Activated CD8-positive, alpha-beta memory T cell treated with anti-CD3 and anti-CD28 coated beads, Interleukin-2, amount 50 U/mL, for 48 hours (primary cell): Measurements from ENCODE around the gene PDCD1.

Experiments used
- DNase-seq: peaks from one replicate; pipeline ENCODE4 v3.0.0-alpha.2; 2020

The PDCD1 gene

GRCh38 chr2:241864168-241864849 lies 5.6 kb upstream of the PDCD1 start:
- no peak for DNase-seq

DNA sequence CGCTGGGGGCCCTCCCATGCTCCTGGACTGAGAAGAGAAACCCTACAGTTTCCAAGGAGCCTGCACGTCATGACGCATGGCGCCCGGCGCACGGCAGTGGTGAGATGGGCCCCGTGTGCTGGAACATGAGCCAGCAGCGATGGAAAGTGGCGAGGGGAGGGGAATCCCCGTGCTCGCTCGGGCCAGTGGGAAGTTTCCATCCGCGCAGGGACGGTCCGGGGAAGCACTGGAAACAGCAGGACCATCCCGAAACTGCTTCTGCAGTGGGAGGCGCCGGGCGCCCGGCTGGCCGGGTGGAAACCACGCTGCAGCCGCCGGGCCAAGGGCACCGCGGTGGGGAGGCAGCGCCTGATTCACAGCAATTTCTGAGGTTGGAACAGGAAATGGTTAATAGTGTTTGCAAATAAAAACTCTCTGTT lies 4.9 kb upstream of the PDCD1 start:
- peak; percentile 83 for DNase-seq

- no peak for DNase-seq
Measured at GRCh38 chr2:241862775-241863535, 4.3 kb upstream of the PDCD1 start.

GRCh38 chr2:241862093-241862492 lies 3.4 kb upstream of the PDCD1 start:
- DNase-seq: no peak

DNA sequence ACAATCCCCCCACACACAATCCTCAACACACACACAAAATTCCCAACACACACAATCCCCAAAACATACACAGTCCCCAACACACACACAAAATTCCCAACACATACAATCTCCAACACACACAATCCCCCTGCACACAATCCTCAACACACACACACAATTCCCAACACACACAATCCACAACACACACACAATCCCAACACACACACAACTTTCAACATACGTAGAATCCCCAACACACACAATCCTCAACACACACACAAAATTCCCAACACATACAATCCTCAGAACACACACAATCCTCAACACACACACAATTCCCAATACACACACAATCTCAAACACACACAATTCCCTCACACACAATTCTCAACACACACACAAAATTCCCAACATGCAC lies 2.6 kb upstream of the PDCD1 start:
- no peak for DNase-seq

GRCh38 chr2:241860184-241861078 lies 1.7 kb upstream of the PDCD1 start:
- peak; percentile 76 for DNase-seq

DNA sequence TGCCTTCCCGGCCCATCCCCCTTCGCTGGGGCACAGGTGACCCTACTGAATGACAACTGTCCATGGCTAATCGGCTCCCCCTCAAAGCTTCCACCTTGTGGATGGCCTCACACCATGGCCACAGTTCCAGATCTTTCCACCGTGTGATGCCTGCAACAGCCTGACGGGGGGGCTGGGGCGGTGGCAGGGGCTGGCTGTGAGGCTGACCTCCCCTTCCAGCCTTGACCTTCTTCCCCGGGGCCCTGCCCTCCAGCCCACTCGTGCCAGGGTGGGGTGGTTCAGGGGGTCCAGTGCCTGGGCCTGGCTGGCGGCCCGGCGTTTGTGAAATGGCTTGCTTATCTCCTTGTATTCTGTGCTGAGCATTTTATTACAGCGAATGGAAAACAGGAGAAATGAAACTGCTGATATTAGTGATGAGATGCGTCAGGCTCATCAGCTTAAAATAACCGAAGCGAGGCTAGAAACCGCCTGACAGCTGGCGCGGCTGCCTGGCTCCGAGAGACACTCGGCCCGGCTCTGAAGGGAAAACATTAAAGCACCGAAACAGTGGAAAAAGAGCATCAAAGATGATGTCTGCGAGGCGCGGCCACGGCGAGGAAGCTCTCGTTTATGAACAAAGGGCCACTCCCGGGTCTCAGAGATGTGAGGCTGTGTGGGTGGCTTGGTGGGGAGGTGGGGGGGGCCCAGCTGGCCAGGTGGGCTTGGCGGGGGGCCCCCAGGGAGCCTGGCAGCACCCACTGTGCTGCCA lies 916 bp upstream of the PDCD1 start:
- peak; percentile 77 for DNase-seq

GRCh38 chr2:241859017-241859435 lies 332 bp upstream of the PDCD1 start:
- no peak for DNase-seq

DNA sequence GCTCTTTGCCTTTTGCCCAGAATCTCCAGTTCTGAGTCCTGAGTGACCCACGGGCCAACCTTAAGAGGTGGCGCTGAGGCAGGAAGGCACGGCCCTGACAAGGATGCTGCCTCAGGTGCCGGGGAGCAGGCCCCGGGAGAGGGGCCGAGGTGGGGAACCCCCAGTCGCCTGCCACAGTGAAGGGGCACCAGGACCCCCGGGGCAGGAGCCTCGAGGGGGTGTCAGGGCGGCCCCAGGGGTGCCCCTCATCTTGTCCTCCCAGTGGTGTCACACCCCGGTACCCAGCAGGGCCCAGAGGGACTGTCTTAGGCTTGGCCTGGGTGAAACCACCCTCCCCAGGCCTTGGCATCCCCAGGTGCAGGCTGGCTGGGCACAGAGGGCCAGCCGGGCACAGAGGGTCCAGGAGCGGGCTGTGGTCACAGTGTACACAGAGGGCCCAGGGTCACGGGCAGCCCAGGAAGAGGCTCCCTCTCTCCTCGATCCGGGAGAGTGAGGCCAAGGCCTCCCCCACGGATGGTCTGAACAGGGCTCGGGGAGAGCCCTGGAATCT lies 1.0 kb downstream of the PDCD1 start:
- DNase-seq: no peak

DNA sequence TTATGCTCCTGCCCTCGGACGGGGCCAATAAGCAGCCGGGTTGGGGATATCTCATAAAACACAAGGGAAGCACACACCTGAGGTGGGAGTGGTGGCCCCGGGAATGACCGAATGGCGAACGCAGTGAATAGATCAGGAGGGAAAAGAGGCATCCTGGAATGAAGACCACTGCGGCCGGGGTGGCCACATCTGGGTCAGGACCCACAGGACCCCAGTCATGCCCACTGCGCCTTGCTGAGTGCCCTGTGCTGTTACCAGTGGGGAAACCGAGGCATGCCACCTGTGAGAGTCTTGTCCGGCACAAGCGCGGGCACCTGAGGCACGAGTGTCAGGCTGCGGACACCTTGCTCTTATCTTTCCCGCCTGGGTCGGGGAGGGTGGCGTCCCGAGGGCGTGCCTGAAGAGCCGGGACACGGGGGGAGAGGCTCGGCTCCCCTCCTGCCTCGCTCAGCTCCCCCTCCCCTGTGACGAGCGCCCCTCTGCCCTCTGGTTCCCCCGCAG lies 1.6 kb downstream of the PDCD1 start:
- no peak for DNase-seq

- DNase-seq: no peak
Measured at GRCh38 chr2:241855888-241856422, 2.7 kb downstream of the PDCD1 start.

GRCh38 chr2:241855245-241855887 lies 3.3 kb downstream of the PDCD1 start:
- no peak for DNase-seq

GRCh38 chr2:241854342-241855244 lies 4.1 kb downstream of the PDCD1 start:
- DNase-seq: no peak

GRCh38 chr2:241853651-241854341 lies 4.9 kb downstream of the PDCD1 start:
- no peak for DNase-seq

GRCh38 chr2:241852981-241853631 lies 5.6 kb downstream of the PDCD1 start:
- DNase-seq: no peak

GRCh38 chr2:241852116-241852980 lies 6.3 kb downstream of the PDCD1 start:
- DNase-seq: no peak

DNA sequence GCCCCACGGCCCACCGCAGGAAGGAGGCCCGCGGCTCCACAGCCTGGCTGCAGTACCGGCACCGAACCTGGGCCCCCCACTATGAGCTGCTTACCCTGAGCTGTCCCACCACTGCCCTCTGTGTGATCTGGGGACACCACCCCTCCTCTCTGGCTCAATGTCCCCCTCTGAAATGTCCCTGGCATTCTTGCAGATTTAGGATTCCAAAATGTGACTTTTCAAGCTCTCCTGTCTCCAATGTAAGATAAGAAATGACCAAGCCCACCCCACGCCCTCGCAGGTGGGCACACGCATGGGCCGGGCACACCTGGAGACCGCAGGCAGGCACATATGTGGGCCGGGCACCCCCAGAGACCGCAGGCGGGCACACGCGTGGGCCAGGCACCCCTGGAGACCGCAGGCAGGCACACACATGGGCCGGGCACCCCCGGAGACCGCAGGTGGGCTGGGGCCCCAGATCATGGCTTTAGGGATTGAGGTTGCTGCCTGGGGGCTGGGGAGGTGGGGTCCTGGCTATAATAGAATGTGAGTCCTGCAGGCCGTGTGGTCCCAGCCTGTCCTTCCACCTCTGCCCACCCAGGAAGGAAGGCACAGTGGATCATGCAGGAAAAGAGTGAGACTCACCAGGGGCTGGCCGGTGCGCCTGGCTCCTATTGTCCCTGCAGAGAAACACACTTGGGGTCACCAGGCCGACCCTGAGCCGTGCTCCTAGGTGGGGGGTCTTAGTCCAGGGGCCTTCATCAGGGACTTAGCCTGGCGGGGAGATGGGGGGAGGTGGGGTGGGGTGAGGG lies 7.2 kb downstream of the PDCD1 start:
- DNase-seq: no peak
